ENCODE measurements around the gene DVL1.

Gene DVL1

GRCh38 chr1:1341549-1342021, 7.6 kb downstream of the DVL1 start:
- no peaks in the 10 kb centered on the region for H3K9me3 ChIP-seq (ENCODE audit: control insufficient read depth, low read length)
- no peak overlapping the region for H3K4me3 ChIP-seq (ENCODE audit: insufficient read depth in 1 of 2, low read depth in 1 of 2, low read length in 2 of 2)
- peak overlapping the region; percentile 40 for H4K91ac ChIP-seq (ENCODE audit: low read length)
- H3K27me3 ChIP-seq (ENCODE audit: control insufficient read depth in 1 of 2, insufficient read depth in 1 of 2, low read length in 2 of 2) = no peaks in the 10 kb centered on the region
- no peak overlapping the region for H3K4ac ChIP-seq (ENCODE audit: low read depth in 1 of 2, low read length in 2 of 2)
- H2BK15ac ChIP-seq (ENCODE audit: low read depth, poor library complexity, severe bottlenecking) = no peak overlapping the region
- H2BK120ac ChIP-seq (ENCODE audit: low read depth, low read length) = no peak overlapping the region
- H3K18ac ChIP-seq (ENCODE audit: low read depth in 1 of 2, low read length in 2 of 2) = no peak overlapping the region
- no peak overlapping the region for H3K9ac ChIP-seq (ENCODE audit: low read length)
- no peak overlapping the region for H2AFZ ChIP-seq (ENCODE audit: low read depth, low read length)
- H2BK12ac ChIP-seq (ENCODE audit: low read length in 2 of 2) = no peak overlapping the region
- peaks cover 31 to 86% of the 10 kb centered on the region in 2 experiments for H3K36me3 ChIP-seq (ENCODE audit: control insufficient read depth in 1 of 2, insufficient read depth in 2 of 2, low read depth in 1 of 2, low read length in 2 of 2)
- H3K79me1 ChIP-seq (replicated peaks; ENCODE audit: low read length, poor library complexity, severe bottlenecking) = peaks cover 36% of the 10 kb centered on the region
- H2BK5ac ChIP-seq (ENCODE audit: low read depth, low read length, poor library complexity, severe bottlenecking) = no peak overlapping the region
- H3K23ac ChIP-seq (ENCODE audit: low read length in 2 of 2) = no peak overlapping the region
- DNase-seq = no peak
- H3K4me1 ChIP-seq (ENCODE audit: control insufficient read depth, insufficient read depth, low read depth, low read length) = peaks cover 49% of the 10 kb centered on the region
- H3K14ac ChIP-seq (ENCODE audit: low read length in 2 of 2) = no peak overlapping the region
- WGBS = 97% methylated on average over 17 of the region's 17 CpGs
- no peak overlapping the region for H2AK5ac ChIP-seq (ENCODE audit: low read length, severe bottlenecking)
- H4K8ac ChIP-seq (ENCODE audit: low read length) = no peak overlapping the region
- no peak overlapping the region for H3K27ac ChIP-seq (ENCODE audit: low read length, poor library complexity, severe bottlenecking)
- H3K4me2 ChIP-seq (ENCODE audit: low read length, poor library complexity, severe bottlenecking) = no peak overlapping the region

GRCh38 chr1:1340791-1341548, 8.2 kb downstream of the DVL1 start:
- Histone ChIP-seq H4K8ac (ENCODE audit: low read length) (no peak overlapping the region), H2AFZ (ENCODE audit: low read depth, low read length) (no peak overlapping the region), H3K4me2 (ENCODE audit: low read length, poor library complexity, severe bottlenecking) (no peak overlapping the region), H4K91ac (ENCODE audit: low read length) (peak overlapping the region; percentile 40), H3K9me3 (ENCODE audit: control insufficient read depth, low read length) (no peaks in the 10 kb centered on the region), H3K9ac (ENCODE audit: low read length) (no peak overlapping the region), H3K14ac (ENCODE audit: low read length in 2 of 2) (no peak overlapping the region), H2BK120ac (ENCODE audit: low read depth, low read length) (no peak overlapping the region), H2BK15ac (ENCODE audit: low read depth, poor library complexity, severe bottlenecking) (no peak overlapping the region), H3K4me1 (ENCODE audit: control insufficient read depth, insufficient read depth, low read depth, low read length) (peaks cover 43% of the 10 kb centered on the region), H3K27ac (ENCODE audit: low read length, poor library complexity, severe bottlenecking) (no peak overlapping the region), H2AK5ac (ENCODE audit: low read length, severe bottlenecking) (no peak overlapping the region), H3K4ac (ENCODE audit: low read depth in 1 of 2, low read length in 2 of 2) (no peak overlapping the region), H3K27me3 (ENCODE audit: control insufficient read depth in 1 of 2, insufficient read depth in 1 of 2, low read length in 2 of 2) (no peaks in the 10 kb centered on the region), H3K36me3 (ENCODE audit: control insufficient read depth in 1 of 2, insufficient read depth in 2 of 2, low read depth in 1 of 2, low read length in 2 of 2) (peaks cover 31 to 86% of the 10 kb centered on the region in 2 experiments), H2BK12ac (ENCODE audit: low read length in 2 of 2) (no peak overlapping the region), H2BK5ac (ENCODE audit: low read depth, low read length, poor library complexity, severe bottlenecking) (no peak overlapping the region), H3K79me1 (replicated peaks; ENCODE audit: low read length, poor library complexity, severe bottlenecking) (peaks cover 36% of the 10 kb centered on the region), H3K4me3 (ENCODE audit: insufficient read depth in 1 of 2, low read depth in 1 of 2, low read length in 2 of 2) (peak overlapping the region in 1 of 2 experiments; percentile 32), H3K23ac (ENCODE audit: low read length in 2 of 2) (no peak overlapping the region), H3K18ac (ENCODE audit: low read depth in 1 of 2, low read length in 2 of 2) (no peak overlapping the region)
- 95% methylated on average over 36 of the region's 36 CpGs for WGBS
- no peak for DNase-seq

- DNase-seq = no peak
- Histone ChIP-seq H3K4me2 (ENCODE audit: low read length, poor library complexity, severe bottlenecking) (no peak overlapping the region), H2AFZ (ENCODE audit: low read depth, low read length) (no peak overlapping the region), H2BK15ac (ENCODE audit: low read depth, poor library complexity, severe bottlenecking) (no peak overlapping the region), H3K9me3 (ENCODE audit: control insufficient read depth, low read length) (no peaks in the 10 kb centered on the region), H3K23ac (ENCODE audit: low read length in 2 of 2) (no peak overlapping the region), H3K14ac (ENCODE audit: low read length in 2 of 2) (no peak overlapping the region), H2BK5ac (ENCODE audit: low read depth, low read length, poor library complexity, severe bottlenecking) (no peak overlapping the region), H3K27ac (ENCODE audit: low read length, poor library complexity, severe bottlenecking) (no peak overlapping the region), H3K4ac (ENCODE audit: low read depth in 1 of 2, low read length in 2 of 2) (no peak overlapping the region), H3K9ac (ENCODE audit: low read length) (no peak overlapping the region), H3K27me3 (ENCODE audit: control insufficient read depth in 1 of 2, insufficient read depth in 1 of 2, low read length in 2 of 2) (no peaks in the 10 kb centered on the region), H4K8ac (ENCODE audit: low read length) (no peak overlapping the region), H2BK12ac (ENCODE audit: low read length in 2 of 2) (no peak overlapping the region), H3K4me1 (ENCODE audit: control insufficient read depth, insufficient read depth, low read depth, low read length) (peaks cover 35% of the 10 kb centered on the region), H3K4me3 (ENCODE audit: insufficient read depth in 1 of 2, low read depth in 1 of 2, low read length in 2 of 2) (no peak overlapping the region), H3K36me3 (ENCODE audit: control insufficient read depth in 1 of 2, insufficient read depth in 2 of 2, low read depth in 1 of 2, low read length in 2 of 2) (peaks cover 31 to 88% of the 10 kb centered on the region in 2 experiments), H4K91ac (ENCODE audit: low read length) (no peak overlapping the region), H2AK5ac (ENCODE audit: low read length, severe bottlenecking) (no peak overlapping the region), H3K18ac (ENCODE audit: low read depth in 1 of 2, low read length in 2 of 2) (no peak overlapping the region), H3K79me1 (replicated peaks; ENCODE audit: low read length, poor library complexity, severe bottlenecking) (peaks cover 38% of the 10 kb centered on the region), H2BK120ac (ENCODE audit: low read depth, low read length) (no peak overlapping the region)
- 95% methylated on average over 22 of the region's 23 CpGs for WGBS
These were observed 9.0 kb downstream of the DVL1 start for GRCh38 chr1:1340185-1340584.

GRCh38 chr1:1338278-1338677, 10.9 kb downstream of the DVL1 start:
- H3K23ac ChIP-seq (ENCODE audit: low read length in 2 of 2) = no peak overlapping the region
- no peak overlapping the region for H2BK5ac ChIP-seq (ENCODE audit: low read depth, low read length, poor library complexity, severe bottlenecking)
- H3K4me2 ChIP-seq (ENCODE audit: low read length, poor library complexity, severe bottlenecking) = no peak overlapping the region
- no peak for DNase-seq
- H2BK12ac ChIP-seq (ENCODE audit: low read length in 2 of 2) = no peak overlapping the region
- H3K27me3 ChIP-seq (ENCODE audit: control insufficient read depth in 1 of 2, insufficient read depth in 1 of 2, low read length in 2 of 2) = no peaks in the 10 kb centered on the region
- no peak overlapping the region for H3K14ac ChIP-seq (ENCODE audit: low read length in 2 of 2)
- H2BK15ac ChIP-seq (ENCODE audit: low read depth, poor library complexity, severe bottlenecking) = no peak overlapping the region
- WGBS = 98% methylated on average over 36 of the region's 36 CpGs
- no peak overlapping the region for H3K9ac ChIP-seq (ENCODE audit: low read length)
- no peak overlapping the region for H3K4me3 ChIP-seq (ENCODE audit: insufficient read depth in 1 of 2, low read depth in 1 of 2, low read length in 2 of 2)
- H3K36me3 ChIP-seq (ENCODE audit: control insufficient read depth in 1 of 2, insufficient read depth in 2 of 2, low read depth in 1 of 2, low read length in 2 of 2) = peaks cover 31 to 98% of the 10 kb centered on the region in 2 experiments
- H3K79me1 ChIP-seq (replicated peaks; ENCODE audit: low read length, poor library complexity, severe bottlenecking) = peaks cover 31% of the 10 kb centered on the region
- peak overlapping the region; percentile 35 for H4K91ac ChIP-seq (ENCODE audit: low read length)
- no peak overlapping the region for H3K18ac ChIP-seq (ENCODE audit: low read depth in 1 of 2, low read length in 2 of 2)
- H3K4me1 ChIP-seq (ENCODE audit: control insufficient read depth, insufficient read depth, low read depth, low read length) = peaks cover 16% of the 10 kb centered on the region
- no peak overlapping the region for H3K4ac ChIP-seq (ENCODE audit: low read depth in 1 of 2, low read length in 2 of 2)
- no peak overlapping the region for H2BK120ac ChIP-seq (ENCODE audit: low read depth, low read length)
- H2AFZ ChIP-seq (ENCODE audit: low read depth, low read length) = no peak overlapping the region
- H3K9me3 ChIP-seq (ENCODE audit: control insufficient read depth, low read length) = no peaks in the 10 kb centered on the region
- no peak overlapping the region for H4K8ac ChIP-seq (ENCODE audit: low read length)
- no peak overlapping the region for H2AK5ac ChIP-seq (ENCODE audit: low read length, severe bottlenecking)
- H3K27ac ChIP-seq (ENCODE audit: low read length, poor library complexity, severe bottlenecking) = no peak overlapping the region
